ENCODE measurements around the gene AGPAT1. TPM values are rescaled to one million over a fixed set of nuclear protein-coding genes. Genes with fewer than 3 reads are reported as not detected.

Gene AGPAT1
- total RNA-seq, 1 experiment from 2014 or later: 87.0 TPM

GRCh38 chr6:32171234-32171633 is 4.7 kb downstream of the AGPAT1 start:
- no peak for DNase-seq (ENCODE audit: low read depth)

GRCh38 chr6:32170294-32170693 is 5.6 kb downstream of the AGPAT1 start:
- no peak for DNase-seq (ENCODE audit: low read depth)

GRCh38 chr6:32168807-32169591 is 6.9 kb downstream of the AGPAT1 start:
- peak; percentile 18 for DNase-seq (ENCODE audit: low read depth)

- no peak for DNase-seq (ENCODE audit: low read depth)
Observed at GRCh38 chr6:32168350-32168749, 7.5 kb downstream of the AGPAT1 start.

- no peak for DNase-seq (ENCODE audit: low read depth)
Observed at GRCh38 chr6:32167761-32168262, 8.1 kb downstream of the AGPAT1 start.

- no peak for DNase-seq (ENCODE audit: low read depth)
Observed at GRCh38 chr6:32167154-32167760, 8.6 kb downstream of the AGPAT1 start.

- no peak for DNase-seq (ENCODE audit: low read depth)
Observed at GRCh38 chr6:32166411-32167061, 9.3 kb downstream of the AGPAT1 start.

- no peak for DNase-seq (ENCODE audit: low read depth)
Observed at GRCh38 chr6:32164295-32164694, 11.6 kb downstream of the AGPAT1 start, which contains the start of gene EGFL8. EGFL8 (plus strand) TSS chr6:32164595; CDS start chr6:32166166, 1,571 bp downstream.

- DNase-seq (ENCODE audit: low read depth): no peak
Observed at GRCh38 chr6:32163559-32164258, 12.2 kb downstream of the AGPAT1 start.

- DNase-seq (ENCODE audit: low read depth): no peak
Observed at GRCh38 chr6:32158052-32158451, 17.8 kb downstream of the AGPAT1 start.

GRCh38 chr6:32156891-32157290 is 19.0 kb downstream of the AGPAT1 start:
- DNase-seq (ENCODE audit: low read depth): no peak

GRCh38 chr6:32154514-32155161 is 21.2 kb downstream of the AGPAT1 start:
- DNase-seq (ENCODE audit: low read depth): peak; percentile 67

GRCh38 chr6:32153564-32154513 is 22.0 kb downstream of the AGPAT1 start, which contains the start of gene PPT2:
PPT2 (plus strand) TSS chr6:32154141; CDS start chr6:32154595, 454 bp downstream.
- DNase-seq (ENCODE audit: low read depth): peak; percentile 89

- no peak for DNase-seq (ENCODE audit: low read depth)
Observed at GRCh38 chr6:32152769-32153563, 22.9 kb downstream of the AGPAT1 start.

GRCh38 chr6:32151863-32152768 is 23.8 kb downstream of the AGPAT1 start, which contains the start of gene PRRT1:
PRRT1 (minus strand) TSS chr6:32151939; CDS start chr6:32151827, 112 bp downstream.
- DNase-seq (ENCODE audit: low read depth): no peak

- DNase-seq (ENCODE audit: low read depth): no peak
Observed at GRCh38 chr6:32151181-32151862, 24.6 kb downstream of the AGPAT1 start.
